Left lung (tissue), 10 donors: ENCODE data around the gene VCX2. TPM values are rescaled to one million over a fixed set of nuclear protein-coding genes. Genes with fewer than 3 reads are reported as not detected.

Experiments used
- ATAC-seq: fragments of 200-7000 bp; cut with Tn5 transposase; one replicate; pipeline ENCODE4 v1.9.1; 2020; ENCODE audit warnings: moderate library complexity
- DNase-seq, 4 donors: peaks; one replicate each; pipeline ENCODE4 v3.0.0-alpha.2; 2013 to 2020
- H3K27ac ChIP-seq, 2 donors: fragments of 200-600 bp; sonication (generic) in 1 of 2; one replicate each; pipeline versions ENCODE4 v1.5.0 to v1.8.0; 2020 to 2021
- H3K27me3 ChIP-seq, 2 donors: fragments of 200-600 bp; sonication (generic) in 1 of 2; one replicate each; pipeline versions ENCODE4 v1.5.0 to v1.8.0; 2020 to 2021
- H3K36me3 ChIP-seq, 2 donors: fragments of 200-600 bp; sonication (generic) in 1 of 2; one replicate each; pipeline versions ENCODE4 v1.5.0 to v1.8.0; 2020 to 2021
- H3K4me1 ChIP-seq, 2 donors: fragments of 200-600 bp; one replicate each; pipeline ENCODE4 v1.8.0; 2021
- H3K4me3 ChIP-seq, 2 donors: fragments of 200-600 bp; sonication (generic) in 1 of 2; one replicate each; pipeline versions ENCODE4 v1.5.0 to v1.8.0; 2020 to 2021; ENCODE audit warnings: mild to moderate bottlenecking in 1 of 2
- H3K9me3 ChIP-seq, 2 donors: fragments of 200-600 bp; sonication (generic) in 1 of 2; one replicate each; pipeline versions ENCODE4 v1.5.0 to v1.8.0; 2020 to 2021
- CTCF ChIP-seq, 2 donors: fragments of 200-600 bp; sonication (generic) in 1 of 2; IDR thresholded peaks; one replicate each; pipeline versions ENCODE4 v1.5.0 to v1.8.0; 2021; ENCODE audit warnings: antibody characterized with exemption in 2 of 2
- intact Hi-C, 2 donors: fragments of 100-400 bp; cut with DNase I; formaldehyde crosslinking; loops; one replicate each; pipeline versions ENCODE4 v1.11.2 to v1.14.2; 2022
- polyA plus RNA-seq, 6 donors: library from polyadenylated mRNA; unstranded; fragments of 120-200 nt; gene quantifications; one replicate each; pipeline ENCODE4 v1.2.1, GENCODE V29; 2013; ENCODE audit not compliant: insufficient read length in 6 of 6
- total RNA-seq, 2 donors: library from RNA; stranded (reverse); fragmentation: NEBNext Ultra II Directional; extraction: Animal tissue kit (Norgen Biotek cat#: 25700); gene quantifications; one replicate each; pipeline ENCODE4 v1.2.1, GENCODE V29; 2021
- donor health status: DM: no; HTN: yes; CAD: no.
- donor health status: DM: no; HTN: no; CAD: no.

VCX2 gene
- total and polyA plus RNA-seq, 8 donors: not detected

GRCh38 chrX:8140986-8141744 lies 29.9 kb downstream of the VCX2 start:
- Histone ChIP-seq H3K36me3 (no peaks in the 10 kb centered on the region), H3K27me3 (no peaks in the 10 kb centered on the region), H3K4me1 (peaks cover 0 to 2% of the 10 kb centered on the region in 2 donors), H3K9me3 (no peaks in the 10 kb centered on the region), H3K27ac (peak overlapping the region in 1 of 2 donors; percentile 55), H3K4me3 (no peak overlapping the region)
- ATAC-seq: peak; percentile 26
- DNase-seq: no peak
- intact Hi-C loops: no loop called here
- TF ChIP-seq CTCF (IDR thresholded peaks at IDR 0.05): no peak

GRCh38 chrX:8139716-8140115 lies 31.4 kb downstream of the VCX2 start:
- Histone ChIP-seq H3K36me3 (no peaks in the 10 kb centered on the region), H3K27ac (no peak overlapping the region), H3K27me3 (no peaks in the 10 kb centered on the region), H3K9me3 (no peaks in the 10 kb centered on the region), H3K4me1 (peaks cover 0 to 2% of the 10 kb centered on the region in 2 donors), H3K4me3 (no peak overlapping the region)
- intact Hi-C loops: no loop called here
- TF ChIP-seq CTCF (IDR thresholded peaks at IDR 0.05): no peak
- peak; percentile 92 for ATAC-seq
- DNase-seq: peak in 2 of 4 donors; percentile 35 to 38

- H3K4me3 ChIP-seq: no peak overlapping the region
- no peaks in the 10 kb centered on the region for H3K36me3 ChIP-seq
- H3K9me3 ChIP-seq: no peaks in the 10 kb centered on the region
- H3K27ac ChIP-seq: no peak overlapping the region
- peaks cover 0 to 2% of the 10 kb centered on the region in 2 donors for H3K4me1 ChIP-seq
- no peaks in the 10 kb centered on the region for H3K27me3 ChIP-seq
- TF ChIP-seq CTCF (IDR thresholded peaks at IDR 0.05): no peak
- intact Hi-C loops: no loop called here
- ATAC-seq (no peak), DNase-seq (no peak)
Observed at GRCh38 chrX:8138252-8138651, 32.8 kb downstream of the VCX2 start.

GRCh38 chrX:8126648-8127047 lies 44.4 kb downstream of the VCX2 start:
- H3K4me1 ChIP-seq: no peaks in the 10 kb centered on the region
- ATAC-seq: no peak
- TF ChIP-seq CTCF (IDR thresholded peaks at IDR 0.05): no peak

GRCh38 chrX:8126092-8126491 lies 45.0 kb downstream of the VCX2 start:
- Histone ChIP-seq H3K36me3 (no peaks in the 10 kb centered on the region), H3K4me1 (no peaks in the 10 kb centered on the region), H3K27me3 (no peaks in the 10 kb centered on the region), H3K4me3 (no peak overlapping the region), H3K27ac (no peak overlapping the region), H3K9me3 (no peaks in the 10 kb centered on the region)
- intact Hi-C loops: no loop called here
- TF ChIP-seq CTCF (IDR thresholded peaks at IDR 0.05): no peak
- DNase-seq (no peak), ATAC-seq (no peak)

More at GRCh38 chrX:8126648-8127047, 44.4 kb downstream of the VCX2 start:
- H3K4me3 ChIP-seq: no peak overlapping the region
- intact Hi-C loops: no loop called here
- no peaks in the 10 kb centered on the region for H3K9me3 ChIP-seq
- DNase-seq: no peak
- no peaks in the 10 kb centered on the region for H3K36me3 ChIP-seq
- no peak overlapping the region for H3K27ac ChIP-seq
- H3K27me3 ChIP-seq: no peaks in the 10 kb centered on the region
